HG03460 (cell line): Measurements from ENCODE around the gene ETS1.

Source experiments
- ATAC-seq: cut with Tn5 transposase; IDR thresholded peaks from one replicate; pipeline ENCODE4 v1.9.1; 2021; ENCODE audit not compliant: unreplicated experiment

ETS1 gene

DNA sequence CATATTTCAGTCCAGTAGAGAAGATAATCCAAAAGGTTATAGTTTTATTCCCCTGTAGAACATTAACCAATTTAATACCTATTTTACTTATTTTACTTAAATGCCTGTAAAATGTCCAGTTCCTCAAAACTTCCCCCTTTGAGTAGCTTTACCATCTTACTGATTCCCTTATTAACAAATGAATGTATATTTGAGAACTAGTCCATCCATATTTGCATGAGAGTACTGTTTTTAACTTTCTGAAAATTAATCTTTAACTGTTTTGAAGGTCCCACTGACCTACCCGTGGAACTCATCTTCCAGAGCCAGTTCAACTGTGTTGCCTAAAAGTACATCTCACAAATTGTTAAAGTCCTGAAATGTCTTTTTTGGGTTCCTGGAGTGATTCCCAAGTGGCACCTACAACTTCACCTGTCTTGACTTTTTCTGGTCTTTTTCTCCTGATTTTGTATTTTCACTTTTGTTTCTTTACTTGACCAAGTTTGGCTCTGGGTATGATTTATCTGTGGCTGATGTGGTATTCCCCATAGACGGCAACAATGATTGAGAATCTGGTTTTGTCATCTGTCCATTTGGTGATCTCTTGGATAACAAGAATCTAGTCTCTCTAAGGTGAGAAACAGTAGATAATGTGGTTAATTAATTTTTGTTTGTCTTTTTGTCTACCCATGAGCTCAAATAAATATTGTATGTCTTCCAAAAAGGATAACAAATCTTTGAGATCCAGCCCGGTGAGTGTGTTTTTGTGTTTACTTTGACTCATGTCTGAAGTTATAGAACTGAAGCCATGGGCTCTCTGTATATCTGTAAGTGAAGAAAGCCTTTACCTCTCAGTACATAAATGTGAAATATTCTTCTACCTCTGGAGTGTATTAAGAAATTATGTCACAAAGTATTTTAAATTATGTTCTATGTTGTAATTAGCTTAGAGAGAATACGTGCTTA is 174.2 kb downstream of the ETS1 start:
- ATAC-seq: peak; percentile 85

DNA sequence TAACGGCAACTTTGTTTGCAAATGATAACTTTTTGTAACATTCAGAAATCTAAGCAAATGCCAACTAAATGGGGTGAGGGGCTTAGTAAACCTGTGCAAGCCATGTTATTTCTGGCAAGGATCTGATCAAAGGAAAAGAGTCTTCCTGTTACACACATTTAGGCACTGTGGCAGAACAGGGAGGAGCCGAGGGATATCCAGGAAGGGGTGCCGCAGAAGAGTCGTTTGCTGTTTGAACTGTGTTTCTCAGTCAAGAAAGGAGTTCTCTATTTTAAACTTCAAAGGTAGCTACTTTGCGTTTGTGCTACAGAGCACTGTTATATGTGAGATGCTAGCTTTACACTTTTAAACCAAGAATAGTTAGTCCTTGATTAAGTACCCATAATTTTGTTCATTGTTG is 175.5 kb downstream of the ETS1 start:
- no peak for ATAC-seq

DNA sequence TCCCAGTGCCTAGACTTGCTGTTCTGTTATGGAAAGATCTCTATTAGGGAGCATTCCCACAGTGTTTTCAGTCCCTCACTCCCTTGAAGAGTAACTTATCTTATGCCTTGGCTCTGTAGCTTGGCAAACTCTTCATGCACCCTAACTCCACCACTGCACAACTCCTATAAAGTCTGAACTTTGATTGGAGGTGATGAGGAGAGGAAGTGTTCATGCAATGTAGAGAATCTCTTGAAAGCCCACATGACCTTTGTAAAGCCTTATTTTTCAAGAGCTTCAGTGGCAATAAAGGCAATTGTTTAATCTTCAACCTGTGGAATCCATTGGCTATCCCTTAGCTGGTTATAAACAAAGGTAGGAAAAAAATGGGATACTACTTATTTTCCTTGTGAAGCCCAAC is 176.2 kb downstream of the ETS1 start:
- no peak for ATAC-seq

DNA sequence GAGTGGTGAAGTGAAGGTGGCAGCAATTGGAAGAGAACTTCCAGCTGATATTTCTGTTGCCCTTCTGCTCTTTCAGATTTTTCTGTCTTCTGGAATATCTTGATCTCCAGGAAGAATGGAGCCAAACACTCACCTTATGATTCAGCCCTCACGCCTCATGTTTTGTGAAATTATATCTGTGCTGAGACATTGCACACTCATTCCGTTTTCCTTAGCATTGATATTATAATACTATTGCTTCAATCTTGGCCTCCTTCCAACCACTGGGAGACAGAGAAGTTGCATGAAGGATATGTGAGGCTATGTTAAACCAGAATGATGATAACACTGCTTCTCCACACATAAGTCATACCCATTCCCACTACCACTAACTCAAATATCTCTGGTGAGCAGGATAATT is 177.9 kb downstream of the ETS1 start:
- ATAC-seq: no peak
